HTR-8/SVneo (cell line): ENCODE measurements around the gene FOXP1.

Source experiments
- DNase-seq: peaks from one replicate; pipeline ENCODE4 v3.0.0; 2011; ENCODE audit warnings: low spot score, mixed read lengths; ENCODE audit not compliant: insufficient read length
- FAIRE-seq: peaks from 2 replicates; lab custom pipeline; 2011; peaks lifted over from hg19 to GRCh38; lab: Jason Lieb, UNC

FOXP1 gene

GRCh38 chr3:71589132-71589531 lies 5.6 kb upstream of the FOXP1 start:
- no peak for DNase-seq
- no peak for FAIRE-seq

GRCh38 chr3:71587958-71588357 lies 4.4 kb upstream of the FOXP1 start:
- no peak for FAIRE-seq
- no peak for DNase-seq

DNA sequence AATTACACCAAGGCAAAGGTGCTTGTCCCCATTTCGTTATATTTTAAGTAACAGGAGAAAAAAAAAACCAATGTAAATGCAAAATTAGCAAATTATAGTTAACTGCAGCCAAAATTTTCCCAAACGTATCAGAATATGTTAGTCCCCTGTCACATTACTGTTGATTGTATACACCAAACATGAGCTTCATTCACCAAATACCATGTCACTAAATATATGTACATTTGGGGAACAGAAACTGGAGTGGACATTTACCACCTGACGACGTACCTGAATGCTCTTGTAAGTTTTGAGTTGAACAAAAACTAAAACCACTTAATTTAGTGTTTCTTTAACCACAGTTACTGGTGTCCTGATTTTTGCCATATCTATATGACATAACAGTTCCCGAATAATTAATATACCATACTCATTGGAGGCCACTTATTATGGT lies 3.3 kb upstream of the FOXP1 start:
- FAIRE-seq (no peak), DNase-seq (no peak)

- DNase-seq (no peak), FAIRE-seq (no peak)
These were observed 2.6 kb upstream of the FOXP1 start for GRCh38 chr3:71585887-71586809.

DNA sequence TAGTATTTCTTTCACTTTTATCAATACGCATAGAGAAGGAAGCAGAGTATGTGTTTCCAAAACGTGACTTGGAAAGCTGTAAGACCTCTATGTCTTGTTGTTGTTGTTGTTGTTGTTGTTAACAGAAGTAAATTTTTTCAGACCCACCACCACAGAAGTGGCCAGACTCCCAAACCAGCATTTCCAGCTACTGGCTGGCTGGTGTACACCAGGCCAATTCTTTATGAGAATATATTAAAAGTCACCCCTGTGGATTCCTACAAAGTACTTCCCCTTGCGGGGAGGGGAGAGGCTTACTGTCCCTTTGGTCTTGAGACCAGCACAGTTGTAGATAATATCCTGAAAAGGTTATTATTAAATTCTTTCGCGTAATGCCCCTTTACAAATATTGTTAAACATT lies 1.6 kb upstream of the FOXP1 start:
- FAIRE-seq (no peak), DNase-seq (no peak)

- no peak for DNase-seq
- FAIRE-seq = no peak
These were observed 975 bp upstream of the FOXP1 start for GRCh38 chr3:71584394-71585011.

GRCh38 chr3:71582612-71583565 lies 639 bp downstream of the FOXP1 start:
- no peak for FAIRE-seq
- DNase-seq = no peak

DNA sequence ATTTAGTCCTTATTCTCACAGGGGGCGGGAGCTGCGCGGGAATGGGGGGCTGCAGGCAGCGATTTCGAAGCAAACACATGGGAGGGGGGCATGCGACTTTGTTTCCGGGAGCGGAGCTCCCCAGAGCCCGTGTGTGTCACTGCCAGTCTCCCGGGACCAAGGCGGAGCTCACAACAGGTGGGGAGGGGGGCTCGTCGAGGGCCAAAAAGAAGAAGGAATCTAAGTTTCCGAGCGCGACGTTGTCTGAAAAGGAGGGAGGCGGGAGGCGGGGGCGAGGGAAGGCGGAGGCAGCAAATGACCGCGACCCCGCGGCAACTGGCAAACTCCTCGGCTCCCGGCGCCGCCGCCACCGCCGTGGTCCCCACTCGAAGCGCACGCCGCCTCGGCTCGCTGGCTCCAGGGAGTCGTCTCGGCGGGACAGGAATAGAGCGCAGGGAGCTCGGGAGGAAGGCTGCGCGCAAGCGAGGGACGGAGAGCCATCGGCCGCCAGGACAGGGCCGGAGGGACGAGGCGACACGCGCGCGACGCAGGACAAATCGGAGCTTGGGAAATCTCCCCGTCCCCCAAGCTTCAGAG lies 1.4 kb downstream of the FOXP1 start:
- no peak for FAIRE-seq
- no peak for DNase-seq

DNA sequence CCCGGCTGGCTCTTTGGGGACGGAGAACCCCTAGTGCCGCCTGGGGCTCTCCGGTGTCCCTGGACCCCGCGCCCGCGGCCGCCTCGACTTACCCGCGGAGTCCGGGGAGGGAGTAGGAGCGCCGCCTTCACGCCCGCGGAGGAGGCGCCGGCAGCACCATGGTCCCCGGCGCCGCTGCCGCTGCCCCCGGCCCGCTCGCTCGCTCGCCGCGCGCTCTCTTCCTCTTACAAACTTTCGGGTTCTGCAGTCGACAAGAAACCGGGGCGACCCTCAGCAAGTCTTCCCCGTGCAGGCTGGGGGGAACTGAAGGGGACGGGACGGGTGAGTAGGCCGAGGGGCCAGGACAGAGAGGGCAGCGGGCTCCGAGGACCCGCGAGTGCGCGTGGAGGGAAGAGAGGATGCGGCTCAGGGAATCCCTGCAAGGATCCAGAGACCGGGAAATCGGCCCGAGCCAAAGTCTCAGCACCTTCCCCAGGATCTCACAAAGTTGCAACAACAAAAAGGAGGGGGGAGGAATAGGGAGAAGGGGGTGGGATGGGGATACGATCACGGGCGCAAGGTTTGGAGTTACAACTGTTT lies 2.0 kb downstream of the FOXP1 start:
- DNase-seq (no peak), FAIRE-seq (no peak)

- DNase-seq (no peak), FAIRE-seq (no peak)
These were observed 2.7 kb downstream of the FOXP1 start for GRCh38 chr3:71580636-71581456.

GRCh38 chr3:71579935-71580406 lies 3.6 kb downstream of the FOXP1 start:
- FAIRE-seq (no peak), DNase-seq (no peak)

DNA sequence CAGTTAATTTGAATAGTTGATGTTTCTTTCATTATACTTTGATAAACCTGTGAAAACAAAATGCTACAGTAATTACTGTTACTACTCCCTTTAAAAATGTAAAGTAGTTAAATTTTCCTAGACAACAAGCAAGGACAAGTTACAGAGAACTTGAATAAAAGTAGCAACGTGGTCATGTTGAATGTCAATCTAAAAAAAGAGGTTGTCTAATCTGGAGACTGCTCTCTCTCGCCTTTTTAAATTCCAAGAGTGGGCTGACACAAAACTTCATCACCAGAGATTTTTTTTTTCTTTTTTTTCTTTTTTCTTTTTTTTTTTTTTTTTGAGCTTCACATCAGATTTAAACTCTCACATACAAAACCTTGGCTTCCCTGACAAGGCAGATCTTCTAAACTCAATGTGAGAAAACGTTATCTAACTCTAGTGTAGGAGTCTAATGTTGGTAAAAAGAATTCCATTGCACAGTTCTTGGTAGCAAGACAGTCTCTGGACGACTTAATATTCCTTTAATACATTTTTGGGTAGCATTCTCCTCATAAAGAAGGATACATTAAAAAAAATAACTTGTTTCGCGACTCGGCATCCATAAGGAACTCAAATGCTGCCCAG lies 4.1 kb downstream of the FOXP1 start:
- DNase-seq (no peak), FAIRE-seq (no peak)

- no peak for FAIRE-seq
- DNase-seq = no peak
These were observed 5.3 kb downstream of the FOXP1 start for GRCh38 chr3:71578054-71578751.

DNA sequence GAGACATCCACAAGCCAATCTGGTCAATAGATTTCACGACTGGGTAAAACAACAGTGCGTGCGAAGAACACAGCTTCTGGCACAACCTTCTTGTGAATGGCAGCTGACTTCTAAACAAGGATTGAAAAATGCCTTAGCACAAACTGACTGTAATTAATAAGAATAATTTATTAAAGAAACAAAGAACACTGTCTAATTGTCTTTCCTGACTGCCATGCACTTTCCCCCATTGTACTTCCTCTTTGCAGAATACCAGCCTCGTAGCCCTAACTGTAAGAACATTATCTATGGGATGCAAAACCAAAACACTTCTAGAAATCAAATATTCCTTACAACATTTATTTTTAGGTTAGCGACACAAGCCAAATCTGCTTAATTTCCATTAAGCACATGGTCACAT lies 6.5 kb downstream of the FOXP1 start:
- FAIRE-seq = no peak
- DNase-seq = no peak

GRCh38 chr3:71575433-71575832 lies 8.1 kb downstream of the FOXP1 start:
- FAIRE-seq (no peak), DNase-seq (no peak)

- no peak for FAIRE-seq
- no peak for DNase-seq
These were observed 10.3 kb downstream of the FOXP1 start for GRCh38 chr3:71573181-71573580.

DNA sequence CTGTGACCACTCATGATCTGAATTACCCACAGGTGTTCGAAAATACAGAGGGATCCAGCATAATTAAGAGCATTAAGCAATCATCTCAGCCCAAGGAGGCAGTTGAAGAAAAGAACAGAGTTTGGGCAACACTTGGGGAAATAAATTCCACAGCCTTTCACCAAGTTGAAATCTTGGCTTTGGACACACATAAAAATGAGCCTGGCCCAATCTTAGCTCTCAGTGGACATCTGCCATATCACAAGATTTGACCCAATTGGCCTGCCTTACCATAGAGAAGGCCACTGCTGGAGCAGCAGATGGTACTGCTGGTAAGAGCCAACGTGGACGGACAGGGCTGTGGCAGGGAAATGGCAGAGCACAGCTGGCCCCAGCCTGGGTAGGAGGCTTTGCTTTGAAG lies 13.0 kb downstream of the FOXP1 start:
- DNase-seq (no peak), FAIRE-seq (no peak)

DNA sequence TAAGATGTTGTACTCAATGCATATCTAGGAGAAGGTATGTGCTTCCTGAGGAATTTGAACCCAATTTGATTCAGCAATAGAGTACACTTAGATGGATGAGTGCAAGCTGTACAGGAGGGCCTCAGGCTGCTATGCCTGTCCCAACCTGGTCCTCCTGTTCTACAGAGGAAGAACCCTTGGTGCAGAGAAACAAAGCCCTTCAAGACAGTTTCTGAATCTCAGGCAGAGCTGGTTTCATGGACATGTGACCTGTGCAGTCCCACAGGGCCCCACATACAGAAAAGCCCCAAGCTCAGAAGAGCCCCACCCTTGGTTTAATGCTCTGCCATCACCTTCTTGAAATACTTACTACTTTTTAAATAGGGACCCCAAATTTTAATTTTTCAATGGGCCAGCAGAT lies 15.3 kb downstream of the FOXP1 start:
- FAIRE-seq = no peak
- no peak for DNase-seq
